GM18505 (cell line): Measurements from ENCODE around the gene PTPN2.

ENCODE experiments used
- ATAC-seq: cut with Tn5 transposase; IDR thresholded peaks from one replicate; pipeline ENCODE4 v1.9.1; 2021; ENCODE audit not compliant: unreplicated experiment
- POLR2A ChIP-seq: IDR thresholded peaks from 4 replicates; pipeline ENCODE4 v1.6.1; 2011; ENCODE audit warnings: borderline replicate concordance; ENCODE audit not compliant: insufficient read depth, insufficient read length; ENCODE audit errors: extremely low read depth

PTPN2 gene

GRCh38 chr18:12858991-12859390 is 25.0 kb downstream of the PTPN2 start:
- no peak for TF ChIP-seq POLR2A
- no peak for ATAC-seq

- no peak for ATAC-seq
- no peak for TF ChIP-seq POLR2A
Measured at GRCh38 chr18:12857991-12858544, 26.0 kb downstream of the PTPN2 start.

- no peak for ATAC-seq
Measured at GRCh38 chr18:12857215-12857905, 26.7 kb downstream of the PTPN2 start.

DNA sequence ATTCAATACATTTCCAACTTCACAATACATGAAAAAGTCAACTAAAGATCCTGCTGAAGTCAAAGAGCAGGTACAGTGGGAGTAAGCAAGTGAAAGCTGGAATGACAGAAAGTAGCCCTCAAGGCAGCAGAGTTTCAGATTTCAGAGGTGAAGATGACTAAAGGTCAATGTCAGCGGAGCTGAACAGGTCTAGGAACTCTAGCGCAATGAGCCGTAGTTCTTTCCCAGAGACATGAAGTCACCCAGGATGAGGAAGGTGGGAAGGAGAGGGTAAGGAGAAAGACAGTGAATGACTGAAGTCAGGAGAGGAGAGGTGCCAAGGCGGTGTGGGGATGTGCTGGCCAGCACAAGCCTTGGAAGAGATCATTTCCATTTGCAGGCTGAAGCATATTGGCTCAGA is 28.1 kb downstream of the PTPN2 start:
- no peak for ATAC-seq
- no peak for TF ChIP-seq POLR2A

More at GRCh38 chr18:12857215-12857905, 26.7 kb downstream of the PTPN2 start:
- no peak for TF ChIP-seq POLR2A

DNA sequence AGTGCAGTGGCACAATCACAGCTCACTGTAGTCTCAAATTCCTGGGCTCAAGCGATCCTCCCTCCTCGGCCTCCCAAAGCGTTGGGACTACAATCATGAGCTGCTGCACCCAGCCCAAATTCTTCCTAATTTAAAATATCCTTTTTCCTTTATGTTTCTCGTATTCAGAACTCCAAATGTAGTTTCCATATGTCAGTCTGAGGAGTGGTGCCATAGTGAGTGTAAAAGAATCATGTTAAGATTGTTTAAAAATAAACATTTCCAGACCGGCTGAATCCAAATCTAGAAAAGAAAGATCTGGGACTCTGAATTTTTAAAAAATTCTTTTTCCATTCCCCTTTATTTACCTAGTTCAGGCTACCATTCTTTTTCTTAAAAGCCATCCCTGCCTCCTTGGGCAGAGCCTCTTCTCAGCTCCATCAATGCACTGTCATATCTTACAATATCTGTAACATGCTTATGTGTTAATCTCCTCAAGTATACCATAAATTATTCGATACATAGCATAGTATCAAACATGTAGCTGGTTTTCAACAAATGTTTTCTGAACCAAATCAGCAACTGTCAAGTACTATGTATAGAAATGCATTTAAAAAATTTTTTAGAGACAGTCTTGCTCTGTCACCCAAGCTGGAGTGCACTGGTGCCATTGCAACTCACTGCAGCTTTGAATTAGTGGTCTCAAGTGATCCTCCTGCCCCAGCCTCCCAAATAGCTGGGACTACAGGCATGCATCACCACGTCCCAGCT is 31.3 kb downstream of the PTPN2 start:
- ATAC-seq, result no peak
- TF ChIP-seq POLR2A, result no peak

- no peak for TF ChIP-seq POLR2A
- ATAC-seq, result no peak
Measured at GRCh38 chr18:12851716-12852115, 32.3 kb downstream of the PTPN2 start.

GRCh38 chr18:12849548-12849947 is 34.5 kb downstream of the PTPN2 start:
- ATAC-seq, result no peak
- TF ChIP-seq POLR2A, result no peak

DNA sequence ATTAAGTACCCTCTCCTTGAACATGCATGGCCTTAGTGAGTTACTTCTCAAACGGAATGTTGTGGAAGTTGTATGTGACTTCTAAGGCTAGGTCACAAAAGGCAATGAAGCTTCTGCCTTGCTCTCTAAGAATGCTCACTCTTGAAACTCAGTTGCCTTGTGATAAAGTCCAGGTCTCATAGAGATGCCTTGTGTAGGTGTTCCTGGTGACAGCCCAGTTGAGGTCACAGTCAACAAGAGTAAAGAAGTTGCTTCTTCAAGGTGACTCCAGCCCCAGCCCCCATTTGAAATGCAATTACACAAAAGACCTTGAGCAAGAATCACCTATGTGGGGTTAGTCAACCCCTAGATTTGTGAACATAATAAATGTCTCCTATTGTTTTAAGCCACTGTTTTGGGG is 35.6 kb downstream of the PTPN2 start:
- no peak for ATAC-seq
- no peak for TF ChIP-seq POLR2A

GRCh38 chr18:12844391-12844790 is 39.6 kb downstream of the PTPN2 start:
- ATAC-seq, result no peak
- no peak for TF ChIP-seq POLR2A

- ATAC-seq, result no peak
- no peak for TF ChIP-seq POLR2A
Measured at GRCh38 chr18:12843420-12844350, 40.4 kb downstream of the PTPN2 start.

- TF ChIP-seq POLR2A, result no peak
- no peak for ATAC-seq
Measured at GRCh38 chr18:12842459-12843380, 41.3 kb downstream of the PTPN2 start.

- no peak for TF ChIP-seq POLR2A
Measured at GRCh38 chr18:12841070-12841469, 43.0 kb downstream of the PTPN2 start.

More at GRCh38 chr18:12841070-12841469, 43.0 kb downstream of the PTPN2 start:
- no peak for ATAC-seq
